HG02759 (cell line): ENCODE data around the gene SH2D2A.

Experiments used
- ATAC-seq: cut with Tn5 transposase; IDR thresholded peaks from one replicate; pipeline ENCODE4 v1.9.1; 2021; ENCODE audit warnings: mild to moderate bottlenecking, moderate library complexity; ENCODE audit not compliant: unreplicated experiment

SH2D2A gene

DNA sequence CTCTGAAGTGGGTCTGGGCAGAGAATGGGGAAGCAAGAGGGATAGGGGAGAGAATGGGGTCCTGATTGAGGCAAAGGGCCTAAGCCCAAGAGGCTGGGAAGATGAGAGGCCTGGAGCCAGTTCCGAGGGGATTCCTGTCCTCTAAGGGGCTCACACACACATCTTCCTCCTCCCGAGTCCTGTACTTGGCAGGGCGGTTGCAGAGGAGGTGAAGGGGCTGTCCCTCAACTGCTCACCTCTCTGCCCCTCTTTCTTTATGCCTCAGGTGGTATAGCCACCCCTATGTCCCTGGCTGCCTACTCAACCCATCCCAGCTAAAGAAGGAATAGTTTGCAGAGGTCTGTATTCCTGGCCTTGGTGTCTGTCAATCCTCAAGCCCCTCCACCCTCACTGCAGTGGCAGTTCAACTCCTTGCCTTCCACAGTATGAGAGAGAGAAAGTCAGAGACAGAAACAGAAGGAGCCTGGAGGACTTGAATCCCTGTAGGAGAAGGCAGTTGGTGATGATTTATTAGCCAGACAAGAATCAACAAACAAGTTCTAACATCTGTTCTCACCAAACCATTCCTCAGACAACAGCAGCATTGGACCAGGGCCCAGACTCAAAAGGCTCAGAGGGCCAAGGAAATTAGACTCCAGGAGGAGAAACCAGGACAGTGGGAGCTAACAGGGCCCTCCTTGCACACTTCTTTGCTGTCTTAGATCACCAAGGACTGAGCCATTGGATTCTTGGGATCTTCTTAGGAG is 10.7 kb downstream of the SH2D2A start:
- ATAC-seq = no peak

DNA sequence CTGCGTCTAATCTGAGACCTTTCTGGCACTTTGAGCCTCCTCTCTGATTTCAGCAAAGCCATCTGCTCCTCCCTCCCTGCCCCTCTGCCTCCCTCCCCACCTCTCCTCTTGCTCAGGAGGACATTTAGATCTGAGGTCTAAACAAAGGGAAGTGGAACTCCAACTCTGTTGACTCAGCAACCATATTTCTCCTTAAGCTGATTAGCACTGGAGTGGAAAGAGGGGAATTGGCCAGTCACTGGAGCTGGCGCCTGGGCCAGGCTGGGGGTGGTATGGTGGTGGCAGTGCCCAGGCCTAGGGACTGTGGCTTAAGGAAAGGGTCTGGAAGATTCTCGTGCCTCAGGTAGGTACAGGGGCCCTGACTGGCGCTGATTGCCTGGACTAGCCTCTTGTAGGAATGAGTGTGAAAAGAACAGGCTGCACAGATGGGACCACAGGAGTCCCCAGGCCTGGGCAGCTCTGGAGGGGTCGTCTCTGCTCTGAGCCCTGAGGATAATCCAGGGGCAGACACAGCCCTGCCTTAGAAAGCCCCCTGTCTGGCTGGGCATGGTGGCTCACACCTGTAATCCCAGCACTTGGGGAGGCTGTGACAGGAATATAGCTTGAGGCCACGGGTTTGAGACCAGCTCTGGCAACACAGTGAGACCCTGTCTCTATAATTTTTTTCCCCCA is 11.9 kb downstream of the SH2D2A start:
- ATAC-seq = no peak

DNA sequence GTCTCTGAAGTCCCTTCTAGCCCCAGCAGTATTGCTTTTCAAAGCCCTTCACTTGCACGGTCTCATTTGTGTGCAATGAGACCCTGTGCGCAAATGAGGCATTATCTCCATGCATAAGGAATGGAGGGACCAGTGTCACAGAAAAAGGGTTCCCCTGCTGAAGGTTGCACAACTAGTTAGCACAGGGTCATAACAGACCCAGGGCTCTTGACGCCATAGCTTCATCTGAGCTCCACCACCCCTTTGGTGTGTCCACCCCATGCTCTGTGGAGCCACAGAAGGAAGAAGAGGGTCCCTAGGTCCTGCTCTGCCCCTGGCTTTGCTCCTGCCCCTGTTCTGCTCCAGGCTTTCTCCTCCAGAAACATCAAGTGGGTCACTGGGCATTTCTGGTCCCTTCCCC is 12.6 kb downstream of the SH2D2A start:
- no peak for ATAC-seq

DNA sequence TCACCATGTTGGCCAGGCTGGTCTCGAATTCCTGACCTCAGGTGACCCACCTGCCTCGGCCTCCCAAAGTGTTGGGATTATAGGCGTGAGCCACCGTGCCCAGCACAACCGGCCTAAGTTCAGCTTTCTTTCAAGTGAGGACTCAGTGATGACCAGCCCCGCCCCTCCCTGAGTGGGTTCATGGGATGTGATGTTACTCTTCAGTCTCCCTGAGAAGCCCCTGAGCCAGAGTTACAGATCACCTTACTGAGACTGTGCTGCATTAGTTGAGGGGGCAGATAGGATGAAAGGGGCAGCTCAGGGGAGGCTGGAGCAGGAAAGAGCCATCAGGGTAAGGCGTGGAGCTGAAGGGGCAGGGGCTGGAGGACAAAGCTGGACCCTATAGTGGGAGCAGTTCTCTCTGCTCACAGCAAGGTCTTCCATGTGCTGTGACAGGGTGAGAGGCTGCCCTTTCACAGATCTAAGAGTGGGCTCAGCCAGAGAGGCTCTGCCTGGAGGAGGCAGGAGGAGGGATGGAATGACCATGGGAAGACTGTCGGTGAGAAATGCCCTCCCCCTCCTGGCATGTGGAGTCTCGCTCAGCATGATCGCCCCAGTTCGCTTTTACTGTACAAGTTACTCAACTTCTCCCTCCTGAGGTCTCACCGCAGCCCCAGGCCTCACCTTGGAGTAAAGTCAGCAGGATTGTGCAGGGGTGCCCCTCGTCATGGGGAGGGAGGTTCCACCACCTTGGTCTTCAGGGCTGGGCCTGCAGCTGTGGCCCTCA is 13.4 kb downstream of the SH2D2A start:
- no peak for ATAC-seq

DNA sequence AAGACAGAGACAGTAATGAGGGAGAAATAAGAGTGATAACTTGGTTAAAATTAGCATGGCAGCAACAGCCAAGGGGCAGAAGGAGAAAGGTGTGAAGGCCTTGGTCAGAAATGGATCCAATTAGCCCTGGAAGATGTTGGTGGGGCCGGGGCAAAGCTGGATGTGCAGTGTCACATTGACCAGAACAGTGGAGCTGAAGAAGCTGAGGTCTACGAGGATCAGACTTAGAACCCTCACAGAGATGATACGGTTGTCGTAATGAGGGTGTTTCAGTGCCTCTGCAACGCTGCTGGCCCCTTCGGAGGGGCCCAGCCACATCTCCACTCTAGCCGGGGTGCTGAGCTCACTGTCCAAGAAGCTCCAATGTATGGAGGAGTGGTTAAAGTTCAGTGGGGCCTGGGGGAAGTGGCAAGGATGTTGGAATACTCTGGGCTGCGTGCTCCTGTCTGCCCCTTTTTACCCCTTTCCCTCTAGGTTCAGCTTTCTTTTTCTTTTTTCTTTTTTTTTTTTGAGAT is 14.2 kb downstream of the SH2D2A start:
- ATAC-seq = no peak

DNA sequence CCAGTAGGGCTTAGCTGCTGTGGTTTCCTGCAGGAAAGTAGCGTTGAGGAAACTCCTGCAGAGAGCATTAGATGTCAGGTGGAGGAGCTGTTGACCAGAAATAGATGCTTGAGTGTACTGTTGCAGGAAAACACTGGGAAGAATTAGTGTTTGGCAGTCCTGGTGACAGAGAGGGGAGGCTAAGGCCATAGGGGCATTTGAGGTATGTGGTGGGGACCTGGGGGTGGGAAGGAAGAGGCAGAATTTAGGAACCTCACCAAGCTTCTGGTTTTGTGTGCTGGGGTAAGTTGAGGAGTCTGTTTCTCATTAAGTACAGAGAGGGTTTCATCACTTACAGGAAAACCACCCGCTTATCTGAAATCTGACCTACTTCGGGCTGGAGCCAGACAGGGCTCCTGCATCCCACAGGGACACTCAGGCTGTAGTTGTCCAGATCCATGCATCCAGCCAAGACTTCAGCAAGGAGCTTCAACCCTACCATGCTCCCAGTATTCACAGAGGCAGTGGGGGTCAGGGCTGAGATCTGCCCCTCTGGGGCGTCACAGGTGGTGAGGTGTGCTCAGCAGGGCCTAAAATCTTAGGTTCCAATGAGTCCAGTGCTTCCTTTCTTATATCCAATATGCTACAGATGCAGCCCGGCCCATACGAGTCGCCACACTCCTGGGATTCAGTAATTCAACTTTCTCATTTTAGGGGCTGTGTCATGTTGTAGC is 15.1 kb downstream of the SH2D2A start:
- no peak for ATAC-seq

DNA sequence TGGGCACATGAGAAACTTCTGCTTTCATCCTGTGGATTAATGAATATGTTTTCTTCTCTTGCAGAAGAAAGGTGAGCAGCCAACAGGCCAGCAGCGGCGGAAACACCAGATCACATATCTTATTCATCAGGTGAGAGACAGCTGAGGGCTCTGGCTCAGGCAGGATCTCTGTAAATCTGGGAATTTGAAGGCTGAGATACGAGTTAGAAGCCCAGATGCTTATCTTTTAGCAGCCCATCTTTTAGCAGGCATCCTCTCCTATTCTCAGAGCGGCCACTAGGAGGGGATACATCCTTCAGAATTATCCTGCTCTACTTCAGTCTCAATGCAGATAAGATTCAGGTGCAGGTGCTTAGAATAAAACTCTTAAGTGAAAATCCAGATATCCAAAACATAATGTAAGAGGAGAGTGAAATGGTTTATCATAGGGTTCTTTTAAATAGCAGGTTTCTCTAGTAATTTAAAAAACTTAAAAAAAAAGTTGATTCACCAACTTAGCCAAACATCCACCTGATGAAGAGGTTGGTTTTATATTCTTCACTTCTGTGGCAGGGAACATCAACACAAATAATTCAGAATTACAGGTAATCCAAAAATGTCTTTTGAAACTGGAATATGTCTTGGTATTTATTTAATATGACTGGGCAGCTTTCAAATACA is 19.3 kb downstream of the SH2D2A start:
- no peak for ATAC-seq

DNA sequence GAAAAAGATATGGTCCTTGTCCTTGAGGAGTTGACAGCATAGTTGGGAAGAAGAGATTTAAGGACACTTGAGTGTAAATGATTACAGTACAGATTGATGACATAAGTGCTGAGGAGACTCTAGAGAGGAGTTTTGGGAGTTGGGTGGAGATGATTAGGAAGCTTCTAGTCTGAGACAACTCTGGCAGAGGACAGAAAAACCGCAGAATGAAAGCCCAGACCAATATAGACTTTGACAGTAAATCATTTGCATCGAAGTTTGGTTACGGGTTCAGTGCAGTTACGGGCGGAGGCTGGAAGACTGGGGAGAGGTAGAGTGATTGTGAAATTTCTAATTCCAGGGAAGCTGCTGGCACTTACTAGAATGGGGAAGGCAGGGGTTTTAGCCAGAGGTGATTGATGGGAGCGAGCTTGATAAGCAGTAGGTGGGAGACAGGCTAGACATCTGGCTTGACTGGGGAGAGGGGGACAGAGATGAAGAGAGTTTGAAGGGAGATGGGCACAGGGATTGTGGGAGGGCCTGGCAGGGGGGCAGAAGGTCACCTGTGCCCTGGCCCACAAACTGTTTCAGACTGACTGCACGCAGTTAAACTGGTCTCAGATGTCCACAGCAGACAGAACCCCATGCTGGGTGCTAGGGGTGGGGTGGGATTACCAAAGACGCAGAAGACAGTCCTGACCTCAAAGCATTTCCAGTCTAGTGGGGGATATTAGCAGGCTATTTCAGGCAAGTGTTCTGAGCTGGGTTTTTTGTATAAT is 20.1 kb downstream of the SH2D2A start:
- ATAC-seq = no peak

DNA sequence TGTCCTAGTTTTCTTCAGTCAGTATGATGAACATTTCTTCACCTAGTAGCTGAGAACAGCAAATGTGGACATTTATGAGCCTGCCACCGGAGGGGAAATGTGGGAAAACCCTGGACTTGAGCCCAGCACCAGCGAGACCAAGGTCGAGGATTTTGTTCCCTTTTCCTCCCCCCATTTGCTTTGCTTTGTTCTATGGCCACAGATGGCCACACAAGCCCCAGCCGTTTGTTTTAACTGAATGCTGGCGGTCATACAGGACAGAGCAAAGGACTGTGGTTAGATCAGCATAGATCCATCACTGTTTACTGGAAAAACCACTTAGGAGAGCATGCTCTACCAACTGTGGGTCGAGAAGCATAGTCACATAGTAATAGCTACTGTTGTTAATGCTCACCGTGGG is 20.9 kb downstream of the SH2D2A start:
- no peak for ATAC-seq

DNA sequence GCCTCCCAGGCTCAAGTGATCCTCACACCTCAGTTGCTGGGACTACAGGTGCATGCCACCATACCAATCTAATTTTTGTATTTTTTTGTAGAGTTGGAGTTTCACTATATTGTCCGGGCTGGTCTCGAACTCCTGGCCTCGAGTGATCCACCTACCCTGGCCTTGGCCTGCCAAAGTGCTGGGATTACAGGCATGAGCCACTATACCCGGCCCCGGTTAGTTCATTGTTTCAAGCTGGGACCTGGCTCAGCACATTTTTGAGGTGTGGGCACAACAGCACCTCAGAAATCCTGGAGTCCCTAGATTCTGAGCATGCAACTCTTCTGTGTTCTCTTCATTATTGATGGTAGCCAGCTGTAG is 21.3 kb downstream of the SH2D2A start:
- ATAC-seq = no peak

DNA sequence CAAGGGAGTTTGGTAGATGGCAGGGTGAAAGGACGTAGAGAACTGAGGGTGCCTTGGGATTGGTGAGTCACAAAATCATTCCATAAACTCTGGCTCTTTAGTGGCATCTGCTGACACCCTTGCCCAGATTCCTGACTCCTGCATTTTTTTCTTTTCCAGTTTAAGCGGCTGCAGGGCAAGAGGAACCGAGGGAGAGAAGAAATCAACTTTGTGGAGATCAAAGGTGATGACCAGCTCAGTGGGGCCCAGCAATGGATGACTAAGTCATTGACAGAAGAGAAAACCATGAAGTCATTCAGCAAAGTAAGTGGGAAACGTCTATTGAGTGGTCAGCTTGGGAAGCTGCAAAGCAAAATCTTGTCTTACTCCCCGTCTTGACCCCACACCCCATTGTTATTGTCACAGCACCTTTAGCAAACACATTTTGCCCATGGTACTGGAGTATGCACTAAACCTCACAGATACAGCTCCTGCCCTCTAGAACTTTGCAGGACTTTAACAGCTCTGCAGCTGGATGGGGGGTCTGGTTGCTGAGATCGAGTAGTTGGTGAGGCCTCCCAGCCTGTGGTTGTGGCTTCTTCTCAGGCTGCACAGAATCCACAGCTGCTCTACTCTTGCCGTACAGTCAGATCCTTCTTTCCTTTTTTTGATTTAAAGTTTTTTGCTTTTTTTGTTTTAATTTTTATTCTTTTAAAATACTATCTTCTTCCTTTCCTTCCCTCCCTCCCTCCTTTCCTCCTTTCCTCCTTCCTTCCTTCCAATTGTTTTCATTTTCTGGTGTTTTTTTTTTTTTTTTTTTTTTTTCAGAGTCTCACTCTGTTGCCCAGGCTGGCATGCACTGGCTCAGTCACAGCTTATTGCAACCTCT is 21.9 kb downstream of the SH2D2A start:
- no peak for ATAC-seq

DNA sequence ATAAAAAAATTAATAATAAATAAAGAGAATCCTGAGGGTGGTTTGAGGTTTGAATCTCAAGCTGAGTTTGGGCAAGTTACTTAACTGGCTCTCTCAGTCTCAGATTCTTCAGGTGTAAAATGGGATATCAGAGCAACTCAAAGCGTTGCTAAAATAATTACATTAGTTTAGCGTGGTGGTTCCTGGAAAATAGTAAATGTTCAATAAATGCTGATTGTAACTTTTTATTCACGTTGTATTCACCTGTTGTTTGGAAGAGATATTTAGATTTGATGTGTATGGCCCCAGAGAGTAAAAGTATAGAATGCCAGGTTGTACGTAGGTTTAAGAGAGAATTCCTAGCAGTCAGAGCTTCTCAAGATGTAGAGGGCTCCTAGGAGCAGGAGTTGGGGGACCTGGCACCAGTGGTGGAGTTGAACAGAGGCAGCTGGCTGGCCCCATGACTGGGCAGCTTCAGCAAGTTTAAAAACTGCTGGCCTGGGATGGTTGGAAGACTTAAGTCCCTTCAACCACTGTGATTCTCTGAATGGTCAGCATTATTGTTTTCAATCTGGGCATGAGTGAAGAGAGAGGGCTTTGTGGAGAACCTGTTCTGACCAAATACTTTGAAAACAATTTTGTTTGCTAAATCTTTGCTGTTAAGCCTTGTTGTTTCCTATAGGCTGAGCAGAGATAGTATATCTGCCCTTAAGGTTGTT is 26.9 kb downstream of the SH2D2A start:
- ATAC-seq = no peak

DNA sequence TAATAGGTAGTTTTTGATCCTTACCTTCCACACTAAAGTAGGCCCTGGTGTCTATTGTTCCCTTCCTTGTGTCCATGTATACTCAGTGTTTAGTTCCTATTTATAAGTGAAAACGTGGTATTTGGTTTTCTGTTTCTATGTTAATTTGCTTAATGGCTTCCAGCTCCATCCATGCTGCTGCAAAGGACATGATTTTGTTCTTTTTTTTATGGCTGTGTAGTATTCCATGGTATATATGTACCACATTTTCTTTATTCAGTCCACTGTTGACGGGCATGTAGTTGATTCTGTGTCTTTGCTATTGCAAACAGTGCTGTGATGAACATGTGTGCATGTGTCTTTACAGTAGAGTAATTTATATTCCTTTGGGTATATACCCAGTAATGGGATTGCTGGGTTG is 28.5 kb downstream of the SH2D2A start:
- no peak for ATAC-seq

DNA sequence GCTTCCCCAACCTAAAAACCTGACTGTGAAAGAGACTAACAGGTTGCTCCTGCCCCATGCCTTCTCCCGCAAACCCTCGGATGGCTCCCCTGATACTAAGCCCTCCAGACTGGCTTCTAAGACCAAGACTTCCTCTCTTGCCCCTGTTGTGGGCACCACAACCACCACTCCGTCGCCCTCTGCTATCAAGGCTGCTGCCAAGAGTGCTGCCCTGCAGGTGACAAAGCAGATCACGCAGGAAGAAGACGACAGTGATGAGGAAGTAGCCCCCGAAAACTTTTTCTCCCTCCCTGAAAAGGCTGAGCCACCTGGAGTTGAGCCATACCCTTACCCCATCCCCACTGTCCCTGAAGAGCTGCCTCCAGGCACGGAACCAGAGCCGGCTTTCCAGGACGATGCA is 30.0 kb downstream of the SH2D2A start:
- no peak for ATAC-seq

DNA sequence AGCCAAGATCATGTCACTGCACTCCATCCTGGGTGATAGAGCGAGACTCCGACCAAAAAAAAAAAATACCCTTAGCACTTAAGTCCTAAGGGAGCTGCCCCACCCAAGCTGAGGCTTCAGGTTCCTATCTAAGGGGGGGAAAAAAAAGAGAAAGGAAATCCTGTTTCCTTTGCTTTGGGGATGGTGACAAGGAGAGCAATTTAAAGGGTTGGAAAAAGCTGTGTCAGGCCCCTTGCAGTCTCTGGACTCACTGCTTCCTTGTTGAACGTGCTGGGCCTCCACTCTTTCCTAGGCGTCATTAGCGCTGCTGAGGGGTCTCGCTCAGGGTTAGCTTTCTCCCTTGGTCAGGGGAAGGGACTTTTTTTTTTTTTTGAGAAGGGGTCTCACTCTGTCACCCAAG is 31.2 kb downstream of the SH2D2A start:
- no peak for ATAC-seq

DNA sequence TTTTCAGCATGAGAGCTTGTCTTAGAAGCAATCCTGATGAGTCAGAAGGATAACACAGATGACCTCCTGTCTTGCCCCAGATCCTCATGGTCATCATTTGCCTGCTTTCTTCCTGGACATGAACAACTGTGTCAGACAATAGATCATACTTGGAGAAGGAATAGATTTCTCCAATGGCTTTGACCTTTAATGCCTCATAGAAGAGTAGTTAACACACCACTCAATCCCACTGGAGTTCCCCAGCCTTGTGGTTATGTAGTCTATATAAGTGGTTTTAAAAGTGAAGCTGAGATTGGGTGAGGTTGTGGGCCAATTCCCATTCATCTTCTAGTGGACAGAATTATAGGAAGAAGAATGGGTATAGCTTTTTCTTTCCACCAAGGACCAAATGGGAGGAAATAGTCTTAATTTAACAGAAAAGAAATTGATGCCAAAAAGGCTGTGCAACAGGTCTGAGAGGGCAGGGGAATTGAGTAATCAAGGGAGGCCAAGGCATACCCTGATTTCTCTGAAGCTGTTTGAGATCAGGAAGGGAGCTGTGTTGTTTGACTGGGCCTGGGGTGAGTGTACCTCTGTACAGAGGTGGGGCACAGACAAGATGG is 35.0 kb downstream of the SH2D2A start:
- no peak for ATAC-seq

DNA sequence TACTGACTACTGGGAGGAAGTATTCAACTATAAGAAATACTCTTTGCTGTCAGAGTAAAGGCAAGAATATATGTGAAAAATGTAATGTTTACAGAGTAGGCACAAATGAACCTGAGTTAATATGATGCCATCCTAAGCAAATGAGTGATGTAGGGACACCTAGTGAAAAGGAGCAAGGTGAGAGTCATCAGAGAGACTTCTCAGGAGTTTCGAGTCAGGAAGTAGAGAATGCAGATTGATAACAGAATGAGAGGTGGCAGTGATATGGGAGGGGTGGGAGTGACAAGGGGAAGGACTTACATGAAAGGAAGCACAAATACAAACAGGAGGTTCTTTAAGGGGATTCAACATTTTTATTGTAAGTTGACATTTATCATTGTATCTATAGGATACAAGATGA is 39.1 kb downstream of the SH2D2A start:
- ATAC-seq = no peak

DNA sequence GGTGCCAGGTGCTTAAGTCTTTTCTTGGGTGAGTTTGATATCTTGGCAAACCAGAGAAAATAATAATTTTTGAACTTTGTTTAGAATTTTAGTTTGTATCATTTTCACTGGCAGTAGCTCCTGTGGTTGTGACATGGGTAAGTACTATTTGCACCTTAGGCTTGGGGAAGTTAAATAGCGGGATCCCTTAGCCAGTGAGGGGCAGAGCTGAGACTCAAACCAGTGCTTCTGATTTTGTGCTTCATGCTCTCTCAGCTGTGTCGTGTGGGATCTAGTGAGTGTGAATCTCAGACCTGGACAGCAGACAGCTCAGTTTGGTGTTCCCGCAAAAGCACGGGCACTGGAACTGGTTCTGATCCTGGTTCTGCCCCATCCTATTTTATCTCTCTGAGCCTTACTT is 39.7 kb downstream of the SH2D2A start:
- ATAC-seq = no peak
